ENCODE data around the gene ACTA2.

ACTA2 gene

DNA sequence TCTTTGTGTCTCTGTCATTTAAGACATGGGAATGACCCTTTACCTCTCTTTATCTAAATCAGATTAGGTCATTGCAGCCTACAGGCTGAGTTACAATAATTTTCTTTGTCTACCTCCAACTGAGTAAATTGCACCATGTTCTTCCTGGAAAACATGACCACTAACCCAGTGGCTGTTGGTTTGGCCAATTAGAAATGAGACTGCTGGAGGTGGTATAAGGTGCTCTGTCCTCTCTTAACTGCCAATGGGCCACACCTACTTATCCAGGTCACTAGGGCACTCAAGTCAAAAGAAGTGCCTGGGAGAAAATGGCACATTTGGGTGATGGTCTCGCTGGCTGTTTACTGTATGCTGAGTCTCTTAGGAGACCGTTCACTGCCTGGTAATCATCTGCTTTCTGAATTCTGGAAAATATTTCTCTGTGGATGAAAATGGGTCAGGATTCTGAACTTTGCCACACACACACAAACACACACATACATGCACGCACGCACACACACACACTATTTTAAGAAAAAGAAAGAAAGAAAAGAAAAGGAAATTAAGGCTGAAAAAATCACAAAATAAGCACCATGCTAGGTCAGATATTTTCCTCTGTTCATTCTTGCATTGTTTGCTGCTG lies 56.1 kb downstream of the ACTA2 start:
- TF ChIP-seq, protein P1, sequence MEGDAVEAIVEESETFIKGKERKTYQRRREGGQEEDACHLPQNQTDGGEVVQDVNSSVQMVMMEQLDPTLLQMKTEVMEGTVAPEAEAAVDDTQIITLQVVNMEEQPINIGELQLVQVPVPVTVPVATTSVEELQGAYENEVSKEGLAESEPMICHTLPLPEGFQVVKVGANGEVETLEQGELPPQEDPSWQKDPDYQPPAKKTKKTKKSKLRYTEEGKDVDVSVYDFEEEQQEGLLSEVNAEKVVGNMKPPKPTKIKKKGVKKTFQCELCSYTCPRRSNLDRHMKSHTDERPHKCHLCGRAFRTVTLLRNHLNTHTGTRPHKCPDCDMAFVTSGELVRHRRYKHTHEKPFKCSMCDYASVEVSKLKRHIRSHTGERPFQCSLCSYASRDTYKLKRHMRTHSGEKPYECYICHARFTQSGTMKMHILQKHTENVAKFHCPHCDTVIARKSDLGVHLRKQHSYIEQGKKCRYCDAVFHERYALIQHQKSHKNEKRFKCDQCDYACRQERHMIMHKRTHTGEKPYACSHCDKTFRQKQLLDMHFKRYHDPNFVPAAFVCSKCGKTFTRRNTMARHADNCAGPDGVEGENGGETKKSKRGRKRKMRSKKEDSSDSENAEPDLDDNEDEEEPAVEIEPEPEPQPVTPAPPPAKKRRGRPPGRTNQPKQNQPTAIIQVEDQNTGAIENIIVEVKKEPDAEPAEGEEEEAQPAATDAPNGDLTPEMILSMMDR (IDR thresholded peaks at IDR 0.05; ENCODE audit: borderline replicate concordance, control extremely low read depth, extremely low read depth, insufficient read depth, missing control alignments), result no peak
- in situ Hi-C loops (cut with MboI; ENCODE audit: low sequenced_read_pairs, unreplicated experiment), result no loop called here
- DNase-seq (ENCODE audit: low spot score), result no peak

GRCh38 chr10:88895250-88895649 lies 57.3 kb downstream of the ACTA2 start:
- TF ChIP-seq, protein P1 (IDR thresholded peaks at IDR 0.05; ENCODE audit: borderline replicate concordance, control extremely low read depth, extremely low read depth, insufficient read depth, missing control alignments), result no peak
- DNase-seq (ENCODE audit: low spot score), result no peak
- in situ Hi-C loops (cut with MboI; ENCODE audit: low sequenced_read_pairs, unreplicated experiment), result no loop called here

DNA sequence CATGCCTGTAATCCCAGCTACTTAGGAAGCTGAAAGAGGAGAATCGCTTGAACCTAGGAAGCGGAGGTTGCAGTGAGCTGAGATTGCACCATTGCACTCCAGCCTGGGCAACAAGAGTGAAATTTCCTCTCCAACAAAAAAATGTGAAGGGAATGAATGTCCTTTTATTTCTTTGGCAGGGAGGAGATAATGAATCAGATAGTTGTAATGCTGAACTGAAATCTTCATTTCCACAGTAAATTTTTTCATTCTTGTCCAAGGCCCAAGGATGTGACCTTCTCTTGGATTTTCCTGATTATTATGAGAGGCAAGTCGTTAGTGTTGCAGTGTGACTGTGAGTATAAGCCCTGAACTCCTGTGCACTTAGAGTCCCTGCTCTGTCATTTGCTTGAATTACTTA lies 59.0 kb downstream of the ACTA2 start:
- TF ChIP-seq, protein P1 (IDR thresholded peaks at IDR 0.05; ENCODE audit: borderline replicate concordance, control extremely low read depth, extremely low read depth, insufficient read depth, missing control alignments), result no peak
- no peak for DNase-seq (ENCODE audit: low spot score)
- in situ Hi-C loops (cut with MboI; ENCODE audit: low sequenced_read_pairs, unreplicated experiment), result no loop called here

- in situ Hi-C loops (cut with MboI; ENCODE audit: low sequenced_read_pairs, unreplicated experiment), result no loop called here
- TF ChIP-seq, protein P1 (IDR thresholded peaks at IDR 0.05; ENCODE audit: borderline replicate concordance, control extremely low read depth, extremely low read depth, insufficient read depth, missing control alignments), result no peak
- no peak for DNase-seq (ENCODE audit: low spot score)
These were observed 60.2 kb downstream of the ACTA2 start for GRCh38 chr10:88892222-88892967.

GRCh38 chr10:88890681-88891381 lies 61.7 kb downstream of the ACTA2 start:
- no peak for DNase-seq (ENCODE audit: low spot score)
- in situ Hi-C loops (cut with MboI; ENCODE audit: low sequenced_read_pairs, unreplicated experiment), result no loop called here
- TF ChIP-seq, protein P1 (IDR thresholded peaks at IDR 0.05; ENCODE audit: borderline replicate concordance, control extremely low read depth, extremely low read depth, insufficient read depth, missing control alignments), result no peak

DNA sequence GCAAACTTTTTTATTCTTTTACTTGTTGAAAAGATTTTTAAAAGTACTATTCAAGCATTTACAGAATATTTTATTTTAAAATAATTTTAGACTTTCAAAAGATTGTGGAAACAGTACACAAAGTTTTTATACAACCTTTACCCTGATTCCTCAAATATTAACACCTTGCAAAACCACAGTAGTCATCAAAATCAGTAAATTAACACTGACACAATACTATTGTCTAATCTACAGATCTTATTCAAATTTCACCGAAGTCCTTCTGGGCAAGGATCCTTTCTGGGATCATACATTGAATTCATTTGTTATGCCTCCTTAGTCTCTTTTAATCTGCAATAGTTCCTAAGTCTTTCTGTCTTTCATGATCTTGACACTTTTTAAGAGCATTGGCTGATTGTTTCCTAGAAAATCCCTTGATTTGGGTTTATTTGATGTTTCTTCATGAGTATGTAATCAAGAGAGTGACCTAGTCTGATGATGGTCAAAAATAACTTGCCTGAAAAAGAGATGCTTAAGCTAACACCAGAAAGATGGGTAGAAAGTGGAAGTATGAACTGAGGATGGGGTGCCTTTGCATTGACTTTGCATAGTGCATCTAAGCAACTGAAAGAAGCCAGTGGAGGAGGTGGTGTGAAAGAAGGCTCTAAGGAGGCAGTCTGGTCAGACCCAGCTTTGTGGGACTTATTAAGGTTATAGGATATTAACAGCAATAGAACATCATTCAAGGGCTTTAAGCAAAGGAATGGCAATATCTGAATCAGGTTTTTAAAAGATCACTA lies 62.8 kb downstream of the ACTA2 start:
- in situ Hi-C loops (cut with MboI; ENCODE audit: low sequenced_read_pairs, unreplicated experiment), result no loop called here
- TF ChIP-seq, protein P1 (IDR thresholded peaks at IDR 0.05; ENCODE audit: borderline replicate concordance, control extremely low read depth, extremely low read depth, insufficient read depth, missing control alignments), result no peak
- DNase-seq (ENCODE audit: low spot score), result peak; percentile 27
